HepG2 (cell line): ENCODE data around the gene IGSF8. TPM values are rescaled to one million over a fixed set of nuclear protein-coding genes. Genes with fewer than 3 reads are reported as not detected.

ENCODE experiments used
- BCL6 ChIP-seq: IDR thresholded peaks from 2 replicates; pipeline ENCODE4 v1.6.1; 2016; ENCODE audit warnings: missing genetic modification reagents, missing compliant biosample characterization
- CCDC6 ChIP-seq: sonication (generic); formaldehyde crosslinking; IDR thresholded peaks from 2 replicates; pipeline ENCODE4 v1.8.1; 2022; ENCODE audit warnings: mild to moderate bottlenecking, missing genetic modification reagents, moderate library complexity
- E2F5 ChIP-seq: sonication (generic); formaldehyde crosslinking; conservative IDR thresholded peaks from 2 replicates; pipeline ENCODE4 v1.4.0; 2020; ENCODE audit warnings: missing genetic modification reagents
- HOMEZ ChIP-seq: IDR thresholded peaks from 2 replicates; pipeline ENCODE4 v1.6.1; 2016; ENCODE audit warnings: low read depth
- MIER3 ChIP-seq: IDR thresholded peaks from 2 replicates; pipeline ENCODE4 v1.6.1; 2016; ENCODE audit warnings: missing compliant biosample characterization, borderline replicate concordance
- ONECUT2 ChIP-seq: sonication (generic); formaldehyde crosslinking; IDR thresholded peaks from 2 replicates; pipeline ENCODE4 v1.4.0; 2020; ENCODE audit warnings: missing genetic modification reagents
- RELA ChIP-seq: sonication (generic); formaldehyde crosslinking; IDR thresholded peaks from 2 replicates; pipeline ENCODE4 v1.4.0; 2020; ENCODE audit warnings: missing genetic modification reagents
- REPIN1 ChIP-seq: sonication (generic); formaldehyde crosslinking; IDR thresholded peaks from 2 replicates; pipeline ENCODE4 v1.8.0; 2022; ENCODE audit warnings: missing genetic modification reagents, low read depth, mild to moderate bottlenecking, borderline replicate concordance
- ZNF12 ChIP-seq: sonication (generic); formaldehyde crosslinking; IDR thresholded peaks from 2 replicates; pipeline ENCODE4 v1.5.0; 2020; ENCODE audit warnings: missing genetic modification reagents
- ZNF232 ChIP-seq: sonication (generic); formaldehyde crosslinking; IDR thresholded peaks from 2 replicates; pipeline ENCODE4 v1.4.0; 2020; ENCODE audit warnings: missing genetic modification reagents, borderline replicate concordance
- ZNF3 ChIP-seq: IDR thresholded peaks from 2 replicates; pipeline ENCODE4 v1.7.0; 2017; ENCODE audit warnings: inconsistent platforms
- polyA plus RNA-seq, 8 experiments: library from polyadenylated mRNA; depleted of rRNA in 3 of 8; stranded (reverse) in 7 of 8; unstranded in 1 of 8; fragments of >200 nt; fragmentation: Illumina TruSeq in 4 of 8; extraction: Trizol in 4 of 8; gene quantifications; 2 replicates each; pipeline versions ENCODE4 v1.2.1 to v1.2.3, GENCODE V29; 2011 to 2016; ENCODE audit warnings: low read depth in 4 of 8, missing spikeins in 1 of 8, mixed read lengths in 1 of 8; ENCODE audit not compliant: insufficient read depth in 1 of 8
- total RNA-seq, 5 experiments: library from RNA; depleted of rRNA; stranded (reverse); fragments of >200 nt; fragmentation: Illumina TruSeq; extraction: Trizol; gene quantifications; 2 replicates each; pipeline ENCODE4 v1.2.3, GENCODE V29; 2016; ENCODE audit warnings: low read depth in 1 of 5
- TF ChIP-seq, protein P1 (sequence below): IDR thresholded peaks from 2 replicates; pipeline ENCODE4 v1.4.0; 2020; ENCODE audit warnings: mild to moderate bottlenecking, missing genetic modification reagents

Gene IGSF8
- total and polyA plus RNA-seq, 2 of the 13 experiments (the other 11 are each of a cell fraction or from before 2014, with no cell fraction given) = 24.0 to 41.0 TPM

- TF ChIP-seq, protein P1, sequence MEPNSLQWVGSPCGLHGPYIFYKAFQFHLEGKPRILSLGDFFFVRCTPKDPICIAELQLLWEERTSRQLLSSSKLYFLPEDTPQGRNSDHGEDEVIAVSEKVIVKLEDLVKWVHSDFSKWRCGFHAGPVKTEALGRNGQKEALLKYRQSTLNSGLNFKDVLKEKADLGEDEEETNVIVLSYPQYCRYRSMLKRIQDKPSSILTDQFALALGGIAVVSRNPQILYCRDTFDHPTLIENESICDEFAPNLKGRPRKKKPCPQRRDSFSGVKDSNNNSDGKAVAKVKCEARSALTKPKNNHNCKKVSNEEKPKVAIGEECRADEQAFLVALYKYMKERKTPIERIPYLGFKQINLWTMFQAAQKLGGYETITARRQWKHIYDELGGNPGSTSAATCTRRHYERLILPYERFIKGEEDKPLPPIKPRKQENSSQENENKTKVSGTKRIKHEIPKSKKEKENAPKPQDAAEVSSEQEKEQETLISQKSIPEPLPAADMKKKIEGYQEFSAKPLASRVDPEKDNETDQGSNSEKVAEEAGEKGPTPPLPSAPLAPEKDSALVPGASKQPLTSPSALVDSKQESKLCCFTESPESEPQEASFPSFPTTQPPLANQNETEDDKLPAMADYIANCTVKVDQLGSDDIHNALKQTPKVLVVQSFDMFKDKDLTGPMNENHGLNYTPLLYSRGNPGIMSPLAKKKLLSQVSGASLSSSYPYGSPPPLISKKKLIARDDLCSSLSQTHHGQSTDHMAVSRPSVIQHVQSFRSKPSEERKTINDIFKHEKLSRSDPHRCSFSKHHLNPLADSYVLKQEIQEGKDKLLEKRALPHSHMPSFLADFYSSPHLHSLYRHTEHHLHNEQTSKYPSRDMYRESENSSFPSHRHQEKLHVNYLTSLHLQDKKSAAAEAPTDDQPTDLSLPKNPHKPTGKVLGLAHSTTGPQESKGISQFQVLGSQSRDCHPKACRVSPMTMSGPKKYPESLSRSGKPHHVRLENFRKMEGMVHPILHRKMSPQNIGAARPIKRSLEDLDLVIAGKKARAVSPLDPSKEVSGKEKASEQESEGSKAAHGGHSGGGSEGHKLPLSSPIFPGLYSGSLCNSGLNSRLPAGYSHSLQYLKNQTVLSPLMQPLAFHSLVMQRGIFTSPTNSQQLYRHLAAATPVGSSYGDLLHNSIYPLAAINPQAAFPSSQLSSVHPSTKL = 0 out of 2 replicates have a peak, but pooled peaks have one; percentile 20
- no peak for TF ChIP-seq REPIN1 (CRISPR knock-in tag)
- no peak for TF ChIP-seq HOMEZ (CRISPR knock-in tag)
- TF ChIP-seq CCDC6 = no peak
- no peak for TF ChIP-seq ZNF12 (CRISPR knock-in tag)
- no peak for TF ChIP-seq RELA (CRISPR knock-in tag)
- no peak for TF ChIP-seq ZNF232 (CRISPR knock-in tag)
- TF ChIP-seq MIER3 (CRISPR knock-in tag) = no peak
- peak; percentile 38; the same call in 1 of the 2 replicates for TF ChIP-seq BCL6 (CRISPR knock-in tag)
- TF ChIP-seq ZNF3 (CRISPR knock-in tag) = peak; percentile 66; the same call in 1 of the 2 replicates
- no peak for TF ChIP-seq ONECUT2
- no peak for TF ChIP-seq E2F5 (CRISPR knock-in tag)
Observed at GRCh38 chr1:160080381-160081100, 17.9 kb downstream of the IGSF8 start (continued).
